Osteoblast (primary cell): ENCODE measurements around the gene TNKS1BP1. TPM values are rescaled to one million over a fixed set of nuclear protein-coding genes. Genes with fewer than 3 reads are reported as not detected.
"Not testable (repeated sequence)": the region's sequence is repeated elsewhere in the genome, so short reads cannot be mapped to it uniquely, and the experiment has no call there.

ENCODE experiments used
- DNase-seq: peaks from one replicate; pipeline ENCODE4 v3.0.0; 2011; ENCODE audit warnings: low spot score, mixed read lengths; ENCODE audit not compliant: insufficient read length; ENCODE audit errors: missing footprints
- H2AFZ ChIP-seq: 2 replicates; pipeline ENCODE4 v1.6.0; 2011; ENCODE audit warnings: mild to moderate bottlenecking, low read length
- H3K27ac ChIP-seq: 2 replicates; pipeline ENCODE4 v1.5.1; 2011; ENCODE audit warnings: mild to moderate bottlenecking, low read depth, low read length, moderate library complexity
- H3K27me3 ChIP-seq: 2 replicates; pipeline ENCODE4 v1.6.0; 2012; ENCODE audit warnings: mild to moderate bottlenecking, control low read depth, inconsistent platforms, low read length, moderate library complexity; ENCODE audit not compliant: insufficient read depth
- H3K36me3 ChIP-seq: 2 replicates; pipeline ENCODE4 v1.5.1; 2011; ENCODE audit warnings: mild to moderate bottlenecking, low read length, control low read depth, moderate library complexity; ENCODE audit not compliant: insufficient read depth
- H3K4me1 ChIP-seq: 2 replicates; pipeline ENCODE4 v1.5.1; 2011; ENCODE audit warnings: mild to moderate bottlenecking, low read length, control low read depth, moderate library complexity; ENCODE audit not compliant: insufficient read depth
- H3K4me2 ChIP-seq: 2 replicates; pipeline ENCODE4 v1.6.0; 2011; ENCODE audit warnings: mild to moderate bottlenecking, low read length; ENCODE audit not compliant: insufficient read depth
- H3K4me3 ChIP-seq: fragments of 200-600 bp; sonication (generic); 3 replicates; pipeline ENCODE4 v1.5.1; 2012; ENCODE audit warnings: mild to moderate bottlenecking, low read length, inconsistent platforms; ENCODE audit not compliant: insufficient read depth
- H3K79me2 ChIP-seq: 2 replicates; pipeline ENCODE4 v1.6.0; 2012; ENCODE audit warnings: mild to moderate bottlenecking, low read length, control low read depth, inconsistent platforms; ENCODE audit not compliant: insufficient read depth
- H3K9me3 ChIP-seq: 2 replicates; pipeline ENCODE4 v1.5.1; 2011; ENCODE audit warnings: low read depth, low read length, control low read depth
- H4K20me1 ChIP-seq: 2 replicates; pipeline ENCODE4 v1.6.0; 2012; ENCODE audit warnings: mild to moderate bottlenecking, low read length, control low read depth; ENCODE audit not compliant: insufficient read depth
- total RNA-seq: library from RNA; depleted of rRNA; stranded (reverse); fragments of >200 nt; gene quantifications from 2 replicates; pipeline ENCODE4 v1.2.3, GENCODE V29; 2012
- TF ChIP-seq, protein P1 (sequence below): IDR thresholded peaks from 2 replicates; pipeline ENCODE4 v1.5.1; 2011; ENCODE audit warnings: mild to moderate bottlenecking, low read depth, low read length, moderate library complexity; ENCODE audit errors: extremely low read depth

The TNKS1BP1 gene
- total RNA-seq, 1 donor, result 74.6 TPM

DNA sequence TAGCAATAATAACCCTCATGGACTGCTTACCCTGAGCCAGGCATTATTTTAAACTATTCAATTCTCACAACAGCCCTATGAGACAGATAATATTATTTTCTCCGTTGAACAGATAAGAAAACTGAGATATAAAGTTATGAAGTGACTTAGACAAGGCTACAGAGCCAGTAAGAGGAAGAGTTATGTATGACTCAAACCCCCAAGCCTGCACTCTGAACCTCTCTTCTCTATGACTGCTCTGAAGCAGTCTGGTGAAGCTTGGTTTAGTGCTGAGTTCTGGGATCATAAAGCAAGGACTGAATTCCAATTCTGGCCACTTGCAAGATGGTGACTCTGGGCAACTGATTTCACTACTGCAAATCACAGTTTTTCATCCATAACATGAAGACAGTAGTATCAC, 34.5 kb downstream of the TNKS1BP1 start:
- Histone ChIP-seq H3K27me3 (no peaks in the 10 kb centered on the region), H3K4me2 (peak overlapping the region; percentile 25), H3K36me3 (no peaks in the 10 kb centered on the region), H3K4me3 (no peak overlapping the region), H3K27ac (peak overlapping the region; percentile 93), H3K9me3 (no peaks in the 10 kb centered on the region), H2AFZ (no peak overlapping the region), H4K20me1 (no peaks in the 10 kb centered on the region), H3K4me1 (peaks cover 55% of the 10 kb centered on the region), H3K79me2 (no peaks in the 10 kb centered on the region)
- peak; percentile 65 for DNase-seq
- TF ChIP-seq, protein P1, sequence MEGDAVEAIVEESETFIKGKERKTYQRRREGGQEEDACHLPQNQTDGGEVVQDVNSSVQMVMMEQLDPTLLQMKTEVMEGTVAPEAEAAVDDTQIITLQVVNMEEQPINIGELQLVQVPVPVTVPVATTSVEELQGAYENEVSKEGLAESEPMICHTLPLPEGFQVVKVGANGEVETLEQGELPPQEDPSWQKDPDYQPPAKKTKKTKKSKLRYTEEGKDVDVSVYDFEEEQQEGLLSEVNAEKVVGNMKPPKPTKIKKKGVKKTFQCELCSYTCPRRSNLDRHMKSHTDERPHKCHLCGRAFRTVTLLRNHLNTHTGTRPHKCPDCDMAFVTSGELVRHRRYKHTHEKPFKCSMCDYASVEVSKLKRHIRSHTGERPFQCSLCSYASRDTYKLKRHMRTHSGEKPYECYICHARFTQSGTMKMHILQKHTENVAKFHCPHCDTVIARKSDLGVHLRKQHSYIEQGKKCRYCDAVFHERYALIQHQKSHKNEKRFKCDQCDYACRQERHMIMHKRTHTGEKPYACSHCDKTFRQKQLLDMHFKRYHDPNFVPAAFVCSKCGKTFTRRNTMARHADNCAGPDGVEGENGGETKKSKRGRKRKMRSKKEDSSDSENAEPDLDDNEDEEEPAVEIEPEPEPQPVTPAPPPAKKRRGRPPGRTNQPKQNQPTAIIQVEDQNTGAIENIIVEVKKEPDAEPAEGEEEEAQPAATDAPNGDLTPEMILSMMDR, result no peak

DNA sequence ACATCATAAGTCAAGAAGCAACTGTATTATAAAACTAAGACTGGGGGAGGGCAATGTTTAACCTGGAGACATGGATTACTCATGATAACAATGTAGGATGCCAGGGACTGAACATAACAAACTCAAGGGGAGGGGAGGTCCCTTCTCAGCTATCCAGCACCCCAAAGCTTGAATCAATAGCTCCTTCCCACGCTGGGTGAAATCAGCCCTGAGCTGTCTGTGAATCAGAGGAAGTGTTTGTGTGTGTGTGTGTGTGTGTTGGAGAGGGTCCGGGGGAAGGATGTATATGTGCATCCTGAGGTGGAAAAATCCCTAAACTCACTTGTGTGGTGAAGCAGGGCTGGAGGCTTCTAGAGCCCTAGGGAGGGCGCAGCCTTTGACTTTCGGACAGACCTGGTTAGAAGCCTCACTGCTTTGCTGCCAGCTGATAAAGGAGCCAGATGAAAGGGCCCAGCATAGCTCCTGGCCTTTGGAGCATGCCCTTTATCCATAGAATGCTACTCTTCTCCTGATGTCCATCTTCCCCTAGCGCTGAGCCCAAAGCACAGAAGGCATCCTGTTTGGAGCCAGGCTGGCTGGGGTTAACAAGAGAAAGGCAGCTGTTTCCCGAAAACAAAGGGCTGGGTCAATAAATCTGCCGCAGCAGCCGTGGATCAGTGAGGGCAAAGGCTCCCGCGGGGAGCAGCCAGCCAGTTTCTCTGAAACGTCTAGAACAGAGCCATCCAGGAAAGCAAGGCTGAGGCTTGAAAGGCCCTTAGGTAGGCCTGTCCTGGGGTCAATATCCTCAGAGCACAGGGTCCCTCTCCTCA, 35.8 kb downstream of the TNKS1BP1 start:
- no peak overlapping the region for H3K4me3 ChIP-seq
- peaks cover 42% of the 10 kb centered on the region for H3K4me1 ChIP-seq
- no peaks in the 10 kb centered on the region for H4K20me1 ChIP-seq
- peak overlapping the region; percentile 93 for H3K27ac ChIP-seq
- H3K27me3 ChIP-seq, result no peaks in the 10 kb centered on the region
- no peaks in the 10 kb centered on the region for H3K79me2 ChIP-seq
- no peaks in the 10 kb centered on the region for H3K36me3 ChIP-seq
- DNase-seq, result peak; percentile 86
- peak overlapping the region; percentile 33 for H2AFZ ChIP-seq
- TF ChIP-seq, protein P1, result no peak
- H3K4me2 ChIP-seq, result peak overlapping the region; percentile 34
- no peaks in the 10 kb centered on the region for H3K9me3 ChIP-seq

DNA sequence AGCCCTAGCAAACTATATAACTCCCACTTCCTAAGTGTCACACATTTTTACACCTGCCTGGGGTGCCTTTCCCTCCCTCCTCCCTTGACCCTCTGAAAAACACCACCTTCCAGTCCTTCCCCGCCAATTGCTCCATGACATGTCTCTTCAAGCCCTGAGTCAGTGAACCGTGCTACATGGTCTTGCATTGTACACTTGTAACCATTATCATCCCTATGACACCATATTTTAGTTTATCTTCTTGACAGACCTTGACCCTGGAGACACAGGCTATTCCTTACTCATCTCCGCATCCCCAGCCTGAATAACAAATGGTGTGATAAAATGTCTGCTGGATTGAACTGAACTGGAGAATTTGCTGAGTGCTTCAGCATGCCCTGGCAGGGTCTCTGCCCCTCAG, 36.9 kb downstream of the TNKS1BP1 start:
- Histone ChIP-seq H3K9me3 (no peaks in the 10 kb centered on the region), H3K4me3 (no peak overlapping the region), H2AFZ (no peak overlapping the region), H3K27me3 (no peaks in the 10 kb centered on the region), H3K27ac (peak overlapping the region; percentile 93), H4K20me1 (no peaks in the 10 kb centered on the region), H3K79me2 (no peaks in the 10 kb centered on the region), H3K36me3 (no peaks in the 10 kb centered on the region), H3K4me2 (no peak overlapping the region), H3K4me1 (peaks cover 38% of the 10 kb centered on the region)
- DNase-seq, result no peak
- TF ChIP-seq, protein P1, result no peak

DNA sequence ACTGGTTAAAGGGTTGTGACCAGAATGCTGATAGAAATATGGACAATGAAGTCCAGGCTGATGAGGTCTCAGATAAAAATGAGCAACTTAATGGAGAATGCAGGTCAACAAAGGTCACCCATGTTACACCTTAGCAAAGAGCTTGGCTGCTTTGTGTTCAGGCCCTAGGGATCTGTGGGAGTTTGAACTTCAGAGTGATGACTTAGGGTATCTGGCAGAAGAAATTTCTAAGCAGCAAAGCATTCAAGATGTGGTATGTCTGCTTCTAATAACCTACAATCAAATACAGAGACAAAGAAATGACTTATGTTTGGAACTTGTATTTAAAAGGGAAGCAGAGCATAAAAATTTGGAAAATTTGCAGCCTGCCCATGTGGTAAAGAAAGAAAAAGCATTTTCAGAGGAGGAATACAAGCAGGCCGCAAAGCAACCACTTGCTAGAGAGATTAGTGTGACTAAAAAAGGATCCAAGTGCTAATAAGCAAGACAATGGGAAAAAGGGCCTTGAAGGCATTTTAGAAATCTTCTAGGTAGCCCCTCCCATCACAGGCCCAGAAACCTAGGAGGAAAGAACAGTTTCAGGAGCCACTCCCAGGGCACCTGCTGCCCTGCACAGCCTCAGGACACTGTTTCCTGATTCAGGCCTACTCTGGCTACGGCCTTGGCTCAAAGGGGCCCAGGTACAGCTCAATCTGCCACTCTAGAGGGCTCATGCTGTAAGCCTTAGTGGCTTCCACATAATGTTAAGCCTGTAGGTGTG, 41.3 kb downstream of the TNKS1BP1 start:
- no peak overlapping the region for H3K4me2 ChIP-seq

GRCh38 chr11:57281546-57281945, 43.2 kb downstream of the TNKS1BP1 start:
- H3K4me1 ChIP-seq, result peaks cover 42% of the 10 kb centered on the region
- DNase-seq, result not testable (repeated sequence)

More for the DNA sequence above, 41.3 kb downstream of the TNKS1BP1 start:
- Histone ChIP-seq H2AFZ (no peak overlapping the region), H3K4me3 (no peak overlapping the region), H3K79me2 (no peaks in the 10 kb centered on the region), H4K20me1 (no peaks in the 10 kb centered on the region), H3K36me3 (no peaks in the 10 kb centered on the region), H3K27ac (no peak overlapping the region), H3K4me1 (peaks cover 30% of the 10 kb centered on the region), H3K27me3 (no peaks in the 10 kb centered on the region), H3K9me3 (no peaks in the 10 kb centered on the region)
- TF ChIP-seq, protein P1, result no peak
- DNase-seq, result peak; percentile 10

More at GRCh38 chr11:57281546-57281945, 43.2 kb downstream of the TNKS1BP1 start:
- not testable (repeated sequence) for H3K27me3 ChIP-seq, H2AFZ ChIP-seq, H3K36me3 ChIP-seq, H4K20me1 ChIP-seq, H3K9me3 ChIP-seq, H3K79me2 ChIP-seq, H3K4me3 ChIP-seq, H3K4me2 ChIP-seq, H3K27ac ChIP-seq
